Measurements from ENCODE around the gene OR10T2.
"Not testable (repeated sequence)": the region's sequence is repeated elsewhere in the genome, so short reads cannot be mapped to it uniquely, and the experiment has no call there.

The OR10T2 gene

GRCh38 chr1:158398818-158399514 lies at the start of gene OR10T2:
Gene OR10T2 (minus strand): TSS chr1:158399466. CDS start chr1:158399466, 0 bp downstream.
- no peak for DNase-seq

- DNase-seq = no peak
Measured at GRCh38 chr1:158445376-158445775, 46.1 kb upstream of the OR10T2 start.

GRCh38 chr1:158434741-158435140 lies 35.5 kb upstream of the OR10T2 start:
- no peak for DNase-seq

GRCh38 chr1:158430163-158430562 lies 30.9 kb upstream of the OR10T2 start:
- peak; percentile 48 for DNase-seq

- no peak for DNase-seq
Measured at GRCh38 chr1:158426137-158426536, 26.9 kb upstream of the OR10T2 start, which contains the start of gene OR10K2. Gene OR10K2 (minus strand): TSS chr1:158426237. CDS start chr1:158420866, 5,371 bp downstream.

GRCh38 chr1:158425027-158425426 lies 25.8 kb upstream of the OR10T2 start:
- peak; percentile 36 for DNase-seq

- no peak for DNase-seq
Measured at GRCh38 chr1:158422212-158422611, 22.9 kb upstream of the OR10T2 start.

GRCh38 chr1:158417586-158417985 lies 18.3 kb upstream of the OR10T2 start:
- DNase-seq = no peak

GRCh38 chr1:158414651-158415345 lies 15.5 kb upstream of the OR10T2 start:
- DNase-seq = no peak

- DNase-seq = no peak
Measured at GRCh38 chr1:158407092-158407491, 7.8 kb upstream of the OR10T2 start.

GRCh38 chr1:158400871-158401270 lies 1.6 kb upstream of the OR10T2 start:
- DNase-seq = no peak

GRCh38 chr1:158396646-158397045 lies 2.6 kb downstream of the OR10T2 start:
- DNase-seq = no peak

- no peak for DNase-seq
Measured at GRCh38 chr1:158393476-158393875, 5.8 kb downstream of the OR10T2 start.

- DNase-seq = no peak
Measured at GRCh38 chr1:158391099-158391498, 8.2 kb downstream of the OR10T2 start.

- DNase-seq = no peak
Measured at GRCh38 chr1:158390331-158390730, 8.9 kb downstream of the OR10T2 start.

GRCh38 chr1:158374860-158375259 lies 24.4 kb downstream of the OR10T2 start:
- DNase-seq = no peak

- not testable (repeated sequence) for DNase-seq
Measured at GRCh38 chr1:158374101-158374500, 25.2 kb downstream of the OR10T2 start.

GRCh38 chr1:158371188-158371953 lies 27.9 kb downstream of the OR10T2 start:
- DNase-seq = no peak

GRCh38 chr1:158366783-158367182 lies 32.5 kb downstream of the OR10T2 start:
- DNase-seq = no peak

- no peak for DNase-seq
Measured at GRCh38 chr1:158362941-158363340, 36.3 kb downstream of the OR10T2 start.

GRCh38 chr1:158362482-158362881 lies 36.8 kb downstream of the OR10T2 start:
- DNase-seq = no peak

- DNase-seq = no peak
Measured at GRCh38 chr1:158357441-158357840, 41.8 kb downstream of the OR10T2 start.

- DNase-seq = no peak
Measured at GRCh38 chr1:158356616-158357015, 42.6 kb downstream of the OR10T2 start.

Measured in hematopoietic multipotent progenitor cell treated with erythropoietin and hydrocortisone succinate and interleukin-3 and kit ligand, for 4 days (in vitro differentiated cells).